Type B pancreatic cell (in vitro differentiated cells): ENCODE results near the gene ESR2. TPM values are rescaled to one million over a fixed set of nuclear protein-coding genes. Genes with fewer than 3 reads are reported as not detected.

Source experiments
- DNase-seq: peaks from one replicate; pipeline ENCODE4 v3.0.0; 2021; ENCODE audit warnings: mixed read lengths; ENCODE audit not compliant: unreplicated experiment; ENCODE audit errors: extremely low spot score
- H3K27ac Mint-ChIP-seq: 2 replicates; pipeline ENCODE4 v1.8.0; 2021; ENCODE audit warnings: mild to moderate bottlenecking, mixed read lengths
- H3K27me3 Mint-ChIP-seq: 2 replicates; pipeline ENCODE4 v1.8.0; 2021; ENCODE audit warnings: mixed read lengths
- H3K36me3 Mint-ChIP-seq: 2 replicates; pipeline ENCODE4 v1.8.0; 2021; ENCODE audit warnings: mixed read lengths
- H3K4me1 Mint-ChIP-seq: one replicate; pipeline ENCODE4 v1.8.0; 2021; ENCODE audit warnings: mixed read lengths; ENCODE audit not compliant: unreplicated experiment
- H3K4me3 Mint-ChIP-seq: 2 replicates; pipeline ENCODE4 v1.8.0; 2021; ENCODE audit warnings: mild to moderate bottlenecking, mixed read lengths
- H3K9me3 Mint-ChIP-seq: 2 replicates; pipeline ENCODE4 v1.8.0; 2021; ENCODE audit warnings: mixed read lengths
- CTCF ChIP-seq: fragments of 200-600 bp; sonication (generic); conservative IDR thresholded peaks from 2 replicates; pipeline ENCODE4 v1.5.0; 2021; ENCODE audit warnings: antibody characterized with exemption, mild to moderate bottlenecking
- total RNA-seq: library from RNA; stranded (reverse); gene quantifications from 2 replicates; pipeline ENCODE4 v1.2.1, GENCODE V29; 2021; ENCODE audit warnings: low replicate concordance

The ESR2 gene
- total RNA-seq, 1 donor from 2014 or later, result 0.53 TPM

GRCh38 chr14:64229489-64229888 lies 64.7 kb downstream of the ESR2 start:
- Mint-ChIP-seq H3K4me1 (peaks cover 4% of the 10 kb centered on the region), H3K9me3 (no peaks in the 10 kb centered on the region), H3K36me3 (peaks cover 9% of the 10 kb centered on the region), H3K27ac (no peak overlapping the region), H3K27me3 (no peaks in the 10 kb centered on the region), H3K4me3 (no peak overlapping the region)
- no peak for DNase-seq
- no peak for TF ChIP-seq CTCF

DNA sequence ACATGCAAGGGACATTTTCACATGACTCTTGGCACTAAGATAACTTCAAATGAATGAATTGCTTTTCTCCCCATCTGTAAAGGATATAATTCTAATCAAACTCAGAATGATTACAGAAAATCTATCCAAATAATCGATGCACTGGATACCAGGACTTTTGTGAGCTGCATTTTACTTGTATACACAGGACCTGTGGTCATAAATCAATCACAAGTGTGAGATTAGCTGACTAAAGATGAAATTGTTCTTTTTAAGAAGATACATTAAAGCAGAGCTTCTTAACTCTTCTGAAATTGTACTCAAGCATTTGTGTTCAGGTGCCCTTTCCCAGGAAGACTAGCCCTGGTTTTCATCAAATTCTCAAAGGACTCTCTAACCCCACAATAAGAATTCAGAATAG lies 66.3 kb downstream of the ESR2 start:
- no peaks in the 10 kb centered on the region for H3K4me1 Mint-ChIP-seq
- no peak for TF ChIP-seq CTCF
- peaks cover 17% of the 10 kb centered on the region for H3K36me3 Mint-ChIP-seq

DNA sequence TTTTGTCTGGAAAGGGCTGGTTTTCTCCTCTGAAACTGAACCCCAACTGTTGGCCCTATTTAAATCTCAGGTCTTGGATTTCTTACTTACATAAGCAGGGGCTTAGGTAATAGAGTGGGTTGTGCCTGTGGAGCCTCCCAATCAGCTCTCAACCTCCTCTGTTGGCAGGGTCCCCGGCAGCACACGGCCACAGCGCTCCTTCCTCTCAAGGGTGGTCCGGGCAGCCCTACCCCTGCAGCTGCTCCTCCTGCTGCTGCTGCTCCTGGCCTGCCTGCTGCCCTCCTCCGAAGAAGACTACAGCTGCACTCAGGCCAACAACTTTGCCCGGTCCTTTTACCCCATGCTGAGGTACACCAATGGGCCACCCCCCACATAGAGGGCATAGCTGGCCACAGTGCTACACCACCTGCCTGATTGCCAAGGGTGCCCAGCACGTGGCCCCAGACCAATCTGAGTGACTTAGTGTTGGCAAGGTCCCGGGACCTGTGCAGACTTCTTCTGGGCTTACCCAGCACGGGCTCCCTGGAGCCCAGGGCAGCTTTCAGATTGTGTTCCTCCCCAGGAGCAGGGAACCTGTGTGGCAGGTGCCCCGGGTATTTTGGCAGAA lies 68.9 kb downstream of the ESR2 start:
- DNase-seq, result no peak
- Mint-ChIP-seq H3K27ac (no peak overlapping the region), H3K4me3 (no peak overlapping the region), H3K27me3 (no peaks in the 10 kb centered on the region), H3K4me1 (no peaks in the 10 kb centered on the region), H3K36me3 (peaks cover 23% of the 10 kb centered on the region), H3K9me3 (no peaks in the 10 kb centered on the region)
- TF ChIP-seq CTCF, result no peak

More for the DNA sequence above, 66.3 kb downstream of the ESR2 start:
- Mint-ChIP-seq H3K9me3 (no peaks in the 10 kb centered on the region), H3K27me3 (no peaks in the 10 kb centered on the region), H3K4me3 (no peak overlapping the region), H3K27ac (no peak overlapping the region)
- no peak for DNase-seq

- Mint-ChIP-seq H3K4me1 (no peaks in the 10 kb centered on the region), H3K9me3 (no peaks in the 10 kb centered on the region), H3K4me3 (no peak overlapping the region), H3K27me3 (no peaks in the 10 kb centered on the region), H3K27ac (peak overlapping the region; percentile 55), H3K36me3 (peaks cover 26% of the 10 kb centered on the region)
- DNase-seq, result no peak
- no peak for TF ChIP-seq CTCF
Measured at GRCh38 chr14:64221391-64222003, 72.7 kb downstream of the ESR2 start.

GRCh38 chr14:64220466-64220865 lies 73.7 kb downstream of the ESR2 start:
- Mint-ChIP-seq H3K27me3 (no peaks in the 10 kb centered on the region), H3K4me3 (no peak overlapping the region), H3K9me3 (no peaks in the 10 kb centered on the region), H3K36me3 (peaks cover 36% of the 10 kb centered on the region), H3K27ac (no peak overlapping the region), H3K4me1 (no peaks in the 10 kb centered on the region)
- no peak for TF ChIP-seq CTCF
- DNase-seq, result no peak
